ENCODE results near the gene BCAS3.

Gene BCAS3

GRCh38 chr17:61118871-61119270 lies 441.2 kb downstream of the BCAS3 start:
- Histone ChIP-seq H3K9me3 (ENCODE audit: insufficient read depth, low read depth, low read length) (no peaks in the 10 kb centered on the region), H2AFZ (ENCODE audit: insufficient read depth, low read length, poor library complexity) (no peak overlapping the region), H2BK12ac (ENCODE audit: low read length) (no peak overlapping the region), H2BK120ac (ENCODE audit: insufficient read depth, low read length, poor library complexity) (no peak overlapping the region), H3K4me1 (ENCODE audit: control insufficient read depth in 1 of 2, insufficient read depth in 2 of 2, low read length in 2 of 2) (no peaks in the 10 kb centered on the region), H4K8ac (ENCODE audit: low read depth, low read length) (no peak overlapping the region), H3K79me1 (ENCODE audit: low read length) (no peaks in the 10 kb centered on the region), H3K18ac (ENCODE audit: low read length) (no peak overlapping the region), H3K27me3 (ENCODE audit: insufficient read depth, low read length) (no peaks in the 10 kb centered on the region), H2BK5ac (ENCODE audit: low read depth, low read length, poor library complexity) (no peak overlapping the region), H3K14ac (ENCODE audit: low read length) (no peak overlapping the region), H3K27ac (ENCODE audit: low read depth, low read length) (no peak overlapping the region), H3K4ac (ENCODE audit: low read depth, low read length) (no peak overlapping the region), H3K4me2 (ENCODE audit: low read length) (no peak overlapping the region), H3K79me2 (ENCODE audit: control insufficient read depth, insufficient read depth, low read length, poor library complexity) (no peaks in the 10 kb centered on the region), H3K4me3 (ENCODE audit: low read depth, low read length) (no peak overlapping the region), H4K91ac (ENCODE audit: low read depth, low read length) (no peak overlapping the region), H4K12ac (ENCODE audit: low read depth, low read length) (no peak overlapping the region), H2AK5ac (ENCODE audit: low read length) (no peak overlapping the region), H3K23ac (ENCODE audit: low read length) (no peak overlapping the region), H3K9ac (ENCODE audit: low read length) (no peak overlapping the region), H3K36me3 (ENCODE audit: control insufficient read depth in 1 of 2, insufficient read depth in 2 of 2, low read length in 2 of 2) (no peaks in the 10 kb centered on the region)
- DNase-seq, result no peak
- WGBS (ENCODE audit: extremely low coverage, insufficient coverage, insufficient read length), result no CpG with 5 or more reads among the region's 2 CpGs

GRCh38 chr17:61122326-61122913 lies 444.8 kb downstream of the BCAS3 start:
- H2BK120ac ChIP-seq (ENCODE audit: insufficient read depth, low read length, poor library complexity), result no peak overlapping the region
- no peak overlapping the region for H2BK5ac ChIP-seq (ENCODE audit: low read depth, low read length, poor library complexity)
- no peak for DNase-seq
- no peak overlapping the region for H4K91ac ChIP-seq (ENCODE audit: low read depth, low read length)
- H3K14ac ChIP-seq (ENCODE audit: low read length), result no peak overlapping the region
- H3K9ac ChIP-seq (ENCODE audit: low read length), result no peak overlapping the region
- H3K4ac ChIP-seq (ENCODE audit: low read depth, low read length), result no peak overlapping the region
- no peak overlapping the region for H3K18ac ChIP-seq (ENCODE audit: low read length)
- no peaks in the 10 kb centered on the region for H3K79me2 ChIP-seq (ENCODE audit: control insufficient read depth, insufficient read depth, low read length, poor library complexity)
- no peak overlapping the region for H4K12ac ChIP-seq (ENCODE audit: low read depth, low read length)
- H2AFZ ChIP-seq (ENCODE audit: insufficient read depth, low read length, poor library complexity), result no peak overlapping the region
- H3K4me3 ChIP-seq (ENCODE audit: low read depth, low read length), result no peak overlapping the region
- no peaks in the 10 kb centered on the region for H3K36me3 ChIP-seq (ENCODE audit: control insufficient read depth in 1 of 2, insufficient read depth in 2 of 2, low read length in 2 of 2)
- H3K23ac ChIP-seq (ENCODE audit: low read length), result no peak overlapping the region
- whole genome bisulfite sequencing (ENCODE audit: extremely low coverage, insufficient coverage, insufficient read length), result no CpG with 5 or more reads among the region's 2 CpGs
- H3K27me3 ChIP-seq (ENCODE audit: insufficient read depth, low read length), result no peaks in the 10 kb centered on the region
- H3K4me2 ChIP-seq (ENCODE audit: low read length), result no peak overlapping the region
- no peaks in the 10 kb centered on the region for H3K9me3 ChIP-seq (ENCODE audit: insufficient read depth, low read depth, low read length)
- no peaks in the 10 kb centered on the region for H3K79me1 ChIP-seq (ENCODE audit: low read length)
- no peak overlapping the region for H2BK12ac ChIP-seq (ENCODE audit: low read length)
- no peak overlapping the region for H3K27ac ChIP-seq (ENCODE audit: low read depth, low read length)
- no peak overlapping the region for H4K8ac ChIP-seq (ENCODE audit: low read depth, low read length)
- no peak overlapping the region for H2AK5ac ChIP-seq (ENCODE audit: low read length)
- H3K4me1 ChIP-seq (ENCODE audit: control insufficient read depth in 1 of 2, insufficient read depth in 2 of 2, low read length in 2 of 2), result no peaks in the 10 kb centered on the region

- Histone ChIP-seq H2BK5ac (ENCODE audit: low read depth, low read length, poor library complexity) (no peak overlapping the region), H2AK5ac (ENCODE audit: low read length) (no peak overlapping the region), H4K91ac (ENCODE audit: low read depth, low read length) (no peak overlapping the region), H3K9ac (ENCODE audit: low read length) (no peak overlapping the region), H3K4me3 (ENCODE audit: low read depth, low read length) (no peak overlapping the region), H4K12ac (ENCODE audit: low read depth, low read length) (no peak overlapping the region), H2BK120ac (ENCODE audit: insufficient read depth, low read length, poor library complexity) (no peak overlapping the region), H2BK12ac (ENCODE audit: low read length) (no peak overlapping the region), H2AFZ (ENCODE audit: insufficient read depth, low read length, poor library complexity) (no peak overlapping the region), H3K4me1 (ENCODE audit: control insufficient read depth in 1 of 2, insufficient read depth in 2 of 2, low read length in 2 of 2) (no peaks in the 10 kb centered on the region), H3K79me1 (ENCODE audit: low read length) (no peaks in the 10 kb centered on the region), H3K4ac (ENCODE audit: low read depth, low read length) (no peak overlapping the region), H3K23ac (ENCODE audit: low read length) (no peak overlapping the region), H3K79me2 (ENCODE audit: control insufficient read depth, insufficient read depth, low read length, poor library complexity) (no peaks in the 10 kb centered on the region), H3K36me3 (ENCODE audit: control insufficient read depth in 1 of 2, insufficient read depth in 2 of 2, low read length in 2 of 2) (no peaks in the 10 kb centered on the region), H3K18ac (ENCODE audit: low read length) (no peak overlapping the region), H4K8ac (ENCODE audit: low read depth, low read length) (no peak overlapping the region), H3K9me3 (ENCODE audit: insufficient read depth, low read depth, low read length) (no peaks in the 10 kb centered on the region), H3K27me3 (ENCODE audit: insufficient read depth, low read length) (no peaks in the 10 kb centered on the region), H3K27ac (ENCODE audit: low read depth, low read length) (no peak overlapping the region), H3K14ac (ENCODE audit: low read length) (no peak overlapping the region), H3K4me2 (ENCODE audit: low read length) (no peak overlapping the region)
- no CpG with 5 or more reads among the region's 1 CpG for WGBS (ENCODE audit: extremely low coverage, insufficient coverage, insufficient read length)
- no peak for DNase-seq
Observed at GRCh38 chr17:61124562-61124961, 446.9 kb downstream of the BCAS3 start.

- Histone ChIP-seq H2BK120ac (ENCODE audit: insufficient read depth, low read length, poor library complexity) (no peak overlapping the region), H3K9me3 (ENCODE audit: insufficient read depth, low read depth, low read length) (no peaks in the 10 kb centered on the region), H3K4ac (ENCODE audit: low read depth, low read length) (no peak overlapping the region), H3K4me2 (ENCODE audit: low read length) (no peak overlapping the region), H3K36me3 (ENCODE audit: control insufficient read depth in 1 of 2, insufficient read depth in 2 of 2, low read length in 2 of 2) (no peaks in the 10 kb centered on the region), H2AK5ac (ENCODE audit: low read length) (no peak overlapping the region), H4K12ac (ENCODE audit: low read depth, low read length) (no peak overlapping the region), H4K8ac (ENCODE audit: low read depth, low read length) (no peak overlapping the region), H2BK5ac (ENCODE audit: low read depth, low read length, poor library complexity) (no peak overlapping the region), H3K14ac (ENCODE audit: low read length) (no peak overlapping the region), H3K23ac (ENCODE audit: low read length) (no peak overlapping the region), H3K9ac (ENCODE audit: low read length) (no peak overlapping the region), H3K4me1 (ENCODE audit: control insufficient read depth in 1 of 2, insufficient read depth in 2 of 2, low read length in 2 of 2) (no peaks in the 10 kb centered on the region), H2BK12ac (ENCODE audit: low read length) (no peak overlapping the region), H3K27me3 (ENCODE audit: insufficient read depth, low read length) (no peaks in the 10 kb centered on the region), H3K79me2 (ENCODE audit: control insufficient read depth, insufficient read depth, low read length, poor library complexity) (no peaks in the 10 kb centered on the region), H4K91ac (ENCODE audit: low read depth, low read length) (no peak overlapping the region), H3K4me3 (ENCODE audit: low read depth, low read length) (no peak overlapping the region), H3K18ac (ENCODE audit: low read length) (no peak overlapping the region), H3K79me1 (ENCODE audit: low read length) (no peaks in the 10 kb centered on the region), H3K27ac (ENCODE audit: low read depth, low read length) (no peak overlapping the region), H2AFZ (ENCODE audit: insufficient read depth, low read length, poor library complexity) (no peak overlapping the region)
- no CpG with 5 or more reads among the region's 11 CpGs for WGBS (ENCODE audit: extremely low coverage, insufficient coverage, insufficient read length)
- DNase-seq, result no peak
Observed at GRCh38 chr17:61126473-61127249, 449.0 kb downstream of the BCAS3 start.
